Renal cortex interstitium (tissue), 11 donors: Measurements from ENCODE around the gene KLHL6. TPM values are rescaled to one million over a fixed set of nuclear protein-coding genes. Genes with fewer than 3 reads are reported as not detected.
"Not testable (repeated sequence)": the region's sequence is repeated elsewhere in the genome, so short reads cannot be mapped to it uniquely, and the experiment has no call there.

Experiments used
- DNase-seq, 11 donors: peaks; one replicate each; pipeline ENCODE4 v3.0.0-alpha.2; 2013; ENCODE audit warnings: low read depth in 9 of 11, low spot score in 4 of 11; ENCODE audit errors: extremely low read depth in 1 of 11
- polyA plus RNA-seq, 3 donors: library from polyadenylated mRNA; unstranded; fragments of 120-200 nt; gene quantifications; one replicate each; pipeline ENCODE4 v1.2.1, GENCODE V29; 2013; ENCODE audit not compliant: insufficient read length in 3 of 3

KLHL6 gene
- polyA plus RNA-seq, 3 donors: 1.2 to 1.9 (median 1.2) TPM

DNA sequence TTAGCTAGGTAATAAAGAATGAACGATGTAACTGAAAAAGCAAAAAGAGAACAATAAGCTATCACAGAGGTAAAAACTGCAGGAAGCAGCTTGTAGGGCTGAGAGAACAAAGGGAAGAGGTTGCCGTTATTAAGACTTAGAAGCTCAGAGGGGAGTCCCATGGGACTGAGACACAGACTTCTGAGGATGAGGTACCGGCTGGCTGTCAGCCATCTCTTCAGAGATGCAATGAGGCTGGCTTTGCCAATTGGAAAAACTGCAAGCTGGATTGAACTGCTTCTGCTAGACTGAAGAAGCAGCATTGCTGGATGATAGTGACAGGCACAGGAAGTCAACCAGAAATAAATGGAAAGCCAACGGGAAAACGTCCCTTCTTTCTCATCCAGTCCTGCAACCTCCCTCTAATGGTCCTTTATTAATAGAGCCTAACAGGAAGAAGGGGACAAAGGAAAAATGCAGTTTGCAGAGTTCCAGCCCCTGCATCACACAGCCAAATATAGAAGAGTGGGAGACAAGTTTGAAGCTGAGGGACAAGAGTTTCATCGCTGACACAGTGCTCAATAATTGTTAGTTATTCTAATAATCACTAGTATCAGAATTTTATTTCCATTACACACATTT, 21.1 kb upstream of the KLHL6 start:
- no peak for DNase-seq

DNA sequence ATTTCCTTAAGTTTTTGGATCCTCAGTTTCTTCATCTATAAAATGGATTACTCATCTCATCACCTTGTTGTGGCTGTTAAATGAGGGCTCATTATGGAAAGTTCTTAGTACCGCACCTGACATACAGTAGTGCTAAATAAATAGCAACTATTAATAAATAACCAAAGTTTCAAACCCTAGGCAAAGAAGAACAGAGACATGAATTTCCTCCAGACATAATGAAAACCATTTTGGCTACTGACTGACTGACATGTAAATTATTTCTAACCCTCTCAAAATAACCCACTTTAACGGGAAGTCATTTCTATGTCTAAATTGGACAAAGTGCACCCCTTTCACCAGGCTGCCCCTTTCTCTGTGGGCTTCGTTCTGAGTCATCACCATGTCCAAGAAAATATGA, 17.4 kb upstream of the KLHL6 start:
- DNase-seq: no peak

DNA sequence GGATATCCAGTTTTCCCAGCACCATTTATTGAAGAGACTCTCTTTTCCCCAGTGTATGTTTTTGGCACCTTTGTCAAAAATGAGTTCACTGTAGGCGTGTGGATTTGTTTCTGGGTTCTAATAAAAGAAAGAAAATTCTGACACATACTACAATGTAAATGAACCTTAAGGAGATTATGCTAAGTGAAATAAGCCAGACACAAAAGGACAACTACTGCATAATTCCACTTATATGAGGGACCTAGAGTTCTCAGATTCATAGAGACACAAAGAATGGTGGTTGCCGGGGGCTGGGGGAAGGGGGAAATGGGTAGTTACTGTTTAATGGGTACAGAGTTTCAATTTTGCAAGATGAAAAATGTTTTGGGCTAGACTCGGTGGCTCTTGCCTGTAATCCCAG, 14.7 kb upstream of the KLHL6 start:
- DNase-seq: not testable (repeated sequence)

GRCh38 chr3:183566880-183567279, 11.4 kb upstream of the KLHL6 start:
- no peak for DNase-seq

- no peak for DNase-seq
Measured at GRCh38 chr3:183564046-183564445, 8.5 kb upstream of the KLHL6 start.

DNA sequence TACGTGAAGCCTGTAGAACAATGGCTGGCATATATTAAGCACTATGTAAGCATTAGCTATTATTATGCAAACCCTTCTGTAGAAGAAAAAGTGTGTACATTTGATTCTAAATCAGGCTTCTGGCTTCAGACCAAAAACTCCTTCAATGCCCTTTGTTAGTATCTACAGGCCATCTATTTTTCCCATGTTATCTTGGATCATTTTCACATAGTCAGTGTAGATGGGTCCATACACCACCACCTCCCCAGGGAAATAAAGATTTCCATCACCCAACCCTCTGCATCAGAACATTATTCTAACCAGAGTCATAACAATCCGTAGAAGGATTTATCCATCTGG, 8.0 kb upstream of the KLHL6 start:
- DNase-seq: no peak

GRCh38 chr3:183560607-183561006, 5.1 kb upstream of the KLHL6 start:
- DNase-seq: no peak

DNA sequence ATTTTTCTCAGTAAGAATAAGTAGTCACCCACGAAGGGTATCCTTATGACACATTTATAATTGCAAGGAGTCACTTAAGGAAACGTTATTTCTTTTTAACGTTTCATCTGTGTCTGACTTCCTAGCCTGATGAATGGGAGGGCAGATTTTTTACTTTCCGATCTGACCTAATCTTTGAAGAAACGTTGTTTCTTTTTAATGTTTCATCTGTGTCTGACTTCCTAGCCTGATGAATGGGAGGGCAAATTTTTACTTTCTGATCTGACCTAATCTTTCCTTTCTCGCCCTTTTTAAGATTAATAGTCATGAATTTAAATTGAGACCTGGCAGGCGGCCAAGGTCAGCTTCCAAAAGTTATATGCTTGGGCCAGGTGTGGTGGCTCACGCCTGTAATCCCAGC, 3.0 kb upstream of the KLHL6 start:
- DNase-seq: no peak

- no peak for DNase-seq
Measured at GRCh38 chr3:183556722-183557121, 1.2 kb upstream of the KLHL6 start.

DNA sequence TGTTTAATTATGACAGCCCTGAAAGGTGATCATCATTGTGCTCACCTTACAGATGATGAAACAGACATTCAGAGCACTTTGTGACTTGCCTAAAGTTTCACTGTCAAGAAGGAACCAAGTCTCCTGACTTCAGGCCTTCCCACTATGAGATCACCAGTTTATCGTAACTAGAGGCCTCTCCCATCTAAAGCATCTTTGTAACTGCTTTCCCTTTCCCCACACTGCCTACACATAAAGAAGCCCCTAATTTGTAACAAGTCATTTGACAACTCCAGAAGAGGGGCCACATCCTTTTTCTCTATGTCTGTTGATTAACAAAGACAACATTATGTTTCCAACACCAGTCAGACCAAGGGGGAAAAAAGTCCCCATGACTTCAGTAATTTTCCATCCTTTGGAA, 1.1 kb downstream of the KLHL6 start:
- no peak for DNase-seq

DNA sequence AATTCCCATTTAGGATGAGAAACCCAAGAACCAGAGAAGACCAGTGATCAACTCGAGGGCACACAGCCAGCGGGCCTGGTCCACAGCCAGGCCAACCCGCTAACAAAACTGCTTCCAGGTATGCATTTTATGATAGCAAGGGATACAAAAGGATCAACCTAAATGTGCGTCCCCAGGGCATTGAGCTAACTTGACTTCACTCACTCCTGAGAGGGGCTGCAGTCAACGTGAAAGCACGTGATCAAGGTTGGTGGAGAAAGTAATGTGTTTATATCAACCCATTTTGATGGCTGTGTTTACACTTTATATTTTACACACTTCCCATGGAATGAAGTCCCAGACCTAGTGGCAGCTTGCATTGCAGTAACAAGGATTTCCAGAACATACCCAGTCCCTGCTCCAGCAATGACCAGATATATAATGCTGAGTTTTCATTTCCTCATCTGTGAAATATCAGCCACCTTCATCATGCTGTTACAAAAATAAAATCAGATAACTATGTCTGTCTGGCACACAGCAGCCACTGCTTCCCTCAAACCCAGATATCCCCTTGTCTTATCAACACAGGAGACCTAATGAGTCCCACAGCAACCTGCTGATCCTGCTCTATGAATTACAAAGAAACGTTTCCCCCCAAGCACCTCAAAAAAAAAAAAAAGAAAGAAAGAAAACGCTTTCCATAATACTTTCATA, 2.0 kb downstream of the KLHL6 start:
- DNase-seq: no peak

DNA sequence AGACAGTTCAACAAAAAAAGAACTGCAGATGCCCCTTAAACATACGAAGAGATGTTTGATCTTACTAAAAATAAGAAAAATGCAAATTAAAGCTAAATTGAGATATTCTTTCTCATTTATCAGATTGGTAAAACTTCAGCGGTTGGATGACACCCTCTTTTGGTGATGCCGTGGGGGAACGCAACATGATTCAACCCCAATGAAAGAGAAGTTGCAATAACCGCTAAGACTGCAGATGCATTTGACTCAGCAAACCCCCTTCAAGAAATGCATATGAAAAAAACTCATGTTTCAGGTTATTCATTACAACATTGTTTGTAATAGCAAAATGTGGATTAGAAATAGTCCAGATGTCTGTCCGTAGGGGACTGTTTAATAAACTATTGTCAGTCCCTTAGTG, 3.6 kb downstream of the KLHL6 start:
- no peak for DNase-seq

- peak in 1 of 11 donors; percentile 54 for DNase-seq
Measured at GRCh38 chr3:183548262-183548769, 7.2 kb downstream of the KLHL6 start.

GRCh38 chr3:183546625-183547024, 8.9 kb downstream of the KLHL6 start:
- no peak for DNase-seq

GRCh38 chr3:183545708-183546107, 9.8 kb downstream of the KLHL6 start:
- DNase-seq: no peak

DNA sequence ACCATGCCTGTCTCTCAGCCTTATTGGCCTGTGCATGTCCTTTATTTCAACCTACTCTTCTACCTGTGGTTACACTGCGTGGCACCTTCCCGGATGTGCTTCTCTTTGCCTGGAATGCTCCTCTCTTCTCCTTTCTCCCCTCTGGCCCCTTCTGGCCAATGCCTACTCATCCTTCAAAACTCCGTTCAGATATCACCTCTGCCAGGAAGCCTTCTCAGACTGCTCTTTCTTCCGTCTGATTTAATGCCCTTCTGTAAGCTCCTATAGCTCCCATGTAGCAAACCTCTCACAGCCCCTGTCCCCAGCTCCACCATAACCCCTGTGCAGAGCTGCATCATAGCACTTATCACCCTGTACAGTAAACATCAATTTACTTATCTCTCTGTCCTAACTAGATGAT, 13.2 kb downstream of the KLHL6 start:
- DNase-seq: no peak

DNA sequence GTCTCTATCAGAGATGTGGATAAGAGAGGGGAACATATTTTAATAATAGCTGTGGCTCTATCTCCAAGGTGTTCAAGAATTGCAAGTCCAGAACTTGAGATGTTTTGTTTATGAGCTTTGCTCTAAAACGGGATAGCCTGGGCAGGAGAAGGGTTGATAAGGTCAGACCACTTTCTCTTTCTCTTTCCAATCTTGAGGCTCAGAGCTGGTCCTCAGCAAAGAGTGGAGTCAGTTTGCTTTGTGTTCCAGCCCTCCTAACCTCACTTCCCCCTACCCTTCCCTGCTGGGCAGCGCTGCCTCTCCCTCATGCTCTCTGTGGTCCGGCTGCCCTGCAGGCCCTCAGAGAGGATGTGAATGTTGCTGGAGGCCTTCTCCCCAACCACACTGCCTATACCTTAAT, 13.8 kb downstream of the KLHL6 start:
- DNase-seq: no peak

DNA sequence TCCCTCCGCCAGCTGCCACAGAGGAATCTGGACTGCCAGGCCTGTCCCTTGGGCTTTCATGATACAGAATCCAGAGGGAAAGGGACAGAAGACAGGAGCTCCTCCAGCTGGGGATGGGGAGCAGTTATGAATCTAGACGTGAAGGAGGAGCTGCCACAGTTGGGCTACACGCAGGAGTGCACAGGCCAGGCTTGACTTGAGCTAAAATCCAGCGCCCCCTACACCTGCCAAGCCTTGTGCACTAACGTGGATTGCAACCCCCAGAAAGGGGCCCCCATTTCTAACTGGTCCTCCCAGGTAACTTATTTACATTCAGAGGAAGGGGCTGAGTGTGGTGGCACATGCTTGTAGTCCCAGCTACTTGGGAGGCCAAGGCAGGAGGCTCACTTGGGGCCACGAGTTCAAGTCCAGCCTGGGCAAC, 14.3 kb downstream of the KLHL6 start:
- no peak for DNase-seq

- DNase-seq: no peak
Measured at GRCh38 chr3:183540501-183541234, 14.8 kb downstream of the KLHL6 start.

DNA sequence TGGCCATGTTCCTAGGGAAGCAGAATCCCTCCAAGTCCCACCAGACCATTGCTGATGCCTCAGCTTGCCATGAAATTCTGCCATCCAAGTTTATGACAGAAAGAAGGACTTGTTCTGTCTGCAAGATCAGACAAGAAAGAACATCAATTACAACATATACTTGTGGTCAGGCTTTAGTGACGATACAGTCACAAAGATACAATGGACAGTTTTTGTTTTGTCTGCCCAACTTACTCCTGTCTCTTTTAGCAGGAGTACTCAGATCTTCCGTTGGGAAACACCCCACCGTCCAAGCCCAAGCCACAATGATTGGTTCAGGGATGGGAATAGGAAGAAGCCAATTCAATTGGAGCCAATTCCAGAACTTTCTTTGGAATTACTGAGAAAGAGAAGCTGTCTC, 15.7 kb downstream of the KLHL6 start:
- DNase-seq: no peak
